Panc1 (cell line): Measurements from ENCODE around the gene INTS6. TPM values are rescaled to one million over a fixed set of nuclear protein-coding genes. Genes with fewer than 3 reads are reported as not detected.

Experiments used
- ATAC-seq: fragments of 200-7000 bp; cut with Tn5 transposase; 2 replicates; pipeline ENCODE4 v1.9.1; 2020; ENCODE audit warnings: mild to moderate bottlenecking, moderate library complexity
- BruUV-seq: library from RNA; stranded (reverse); fragments of 400-500 nt; replicated peaks from 2 replicates; lab custom pipeline; 2021; lab: Mats Ljungman, UMichigan
- CTCF ChIA-PET: fragments of 300-600 bp; sonication (Branson Sonifier 250); formaldehyde crosslinking; loops from one replicate; lab custom pipeline; 2022; ENCODE audit warnings: antibody characterized with exemption; lab: Charles Lee
- POLR2A ChIA-PET: fragments of 300-600 bp; sonication (Branson Sonifier 250); formaldehyde crosslinking; loops from one replicate; lab custom pipeline; 2022; ENCODE audit warnings: antibody characterized with exemption; lab: Charles Lee
- DNase-seq: peaks from one replicate; pipeline ENCODE4 v3.0.0-alpha.2; 2010; ENCODE audit warnings: low read depth, low spot score
- H3K27ac ChIP-seq: 2 replicates; pipeline ENCODE4 v1.5.1; 2011; ENCODE audit warnings: mild to moderate bottlenecking, low read length, inconsistent platforms
- H3K27me3 ChIP-seq: fragments of 200-500 bp; sonication (Bioruptor generic); 2 replicates; pipeline ENCODE4 v1.6.0; 2014; ENCODE audit warnings: low read length, inconsistent platforms; ENCODE audit not compliant: control insufficient read depth, insufficient read depth
- H3K36me3 ChIP-seq: fragments of 200-500 bp; sonication (Bioruptor generic); 2 replicates; pipeline ENCODE4 v1.5.1; 2014; ENCODE audit warnings: inconsistent platforms, mild to moderate bottlenecking, low read length, moderate library complexity; ENCODE audit not compliant: control insufficient read depth, insufficient read depth
- H3K4me1 ChIP-seq: 2 replicates; pipeline ENCODE4 v1.5.1; 2011; ENCODE audit warnings: inconsistent platforms, mild to moderate bottlenecking, low read length, moderate library complexity; ENCODE audit not compliant: control insufficient read depth, insufficient read depth
- H3K4me3 ChIP-seq, 2 experiments: 2 replicates each; pipeline ENCODE4 v1.5.1; 2011 to 2012; ENCODE audit warnings: low read depth in 2 of 2, low read length in 2 of 2, mild to moderate bottlenecking in 2 of 2, inconsistent platforms in 1 of 2, moderate library complexity in 1 of 2
- H3K9me3 ChIP-seq: fragments of 200-500 bp; sonication (Bioruptor generic); 2 replicates; pipeline ENCODE4 v1.5.1; 2014; ENCODE audit warnings: low read depth, mild to moderate bottlenecking, inconsistent platforms, low read length, moderate library complexity; ENCODE audit not compliant: control insufficient read depth, insufficient read depth
- POLR2AphosphoS5 ChIP-seq: IDR thresholded peaks from 2 replicates; pipeline ENCODE4 v1.6.1; 2012; ENCODE audit warnings: mild to moderate bottlenecking, low read depth, low read length, moderate library complexity
- SIN3A ChIP-seq: IDR thresholded peaks from 2 replicates; pipeline ENCODE4 v1.6.1; 2012; ENCODE audit warnings: low read depth, mild to moderate bottlenecking, low read length, moderate library complexity, borderline replicate concordance; ENCODE audit not compliant: insufficient read depth
- TCF7L2 ChIP-seq: IDR thresholded peaks from 2 replicates; pipeline ENCODE4 v1.6.1; 2011; ENCODE audit warnings: mild to moderate bottlenecking, low read depth, low read length, inconsistent platforms
- in situ Hi-C: cut with HindIII; loops from 2 replicates; pipeline ENCODE4 v1.10.0; 2016; ENCODE audit warnings: low sequenced_read_pairs, low pct_unique_long_range_greater_than_20kb
- intact Hi-C: fragments of 100-400 bp; cut with micrococcal nuclease; formaldehyde crosslinking; loops from one replicate; pipeline ENCODE4 v1.10.0; 2022; ENCODE audit not compliant: unreplicated experiment
- total RNA-seq: library from RNA; stranded (reverse); gene quantifications from one replicate; pipeline ENCODE4 v1.2.1, GENCODE V29; 2021; ENCODE audit not compliant: unreplicated experiment
- TF ChIP-seq, protein P1 (sequence below): fragments of 450-650 bp; IDR thresholded peaks from 2 replicates; pipeline ENCODE4 v1.5.1; 2017; ENCODE audit warnings: mild to moderate bottlenecking
- TF ChIP-seq, protein P2 (sequence below), 2 experiments: IDR thresholded peaks; 2 replicates each; pipeline ENCODE4 v1.6.1; 2011 to 2012; ENCODE audit warnings: low read depth in 2 of 2, control low read depth in 1 of 2, low read length in 1 of 2, mild to moderate bottlenecking in 1 of 2, moderate library complexity in 1 of 2; ENCODE audit not compliant: insufficient read depth in 1 of 2

The INTS6 gene
- total RNA-seq, 1 experiment from 2014 or later, result 33.2 TPM

DNA sequence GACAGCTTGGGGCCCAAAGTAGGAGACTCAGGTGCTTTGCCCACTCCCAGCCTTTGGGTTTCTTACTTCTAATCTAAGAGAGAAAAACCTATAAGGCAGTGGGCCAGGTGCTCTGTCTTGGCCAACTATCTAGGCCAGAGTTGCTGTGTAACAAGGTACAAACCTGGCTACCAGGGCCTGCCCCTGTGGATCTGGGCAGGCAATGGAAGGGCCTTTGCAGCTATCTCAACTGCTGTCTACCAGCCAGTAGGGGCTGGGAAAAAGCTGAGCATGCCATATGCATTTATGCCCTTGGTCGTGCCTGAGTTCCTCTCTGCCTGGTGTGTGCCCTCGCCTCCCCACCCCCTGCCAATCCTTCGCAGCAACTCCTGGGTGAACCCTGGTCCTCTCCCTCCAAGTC lies 130.0 kb downstream of the INTS6 start:
- no peaks in the 10 kb centered on the region for H3K27me3 ChIP-seq
- ChIA-PET POLR2A (no interaction called here), CTCF (no interaction called here)
- no peak for DNase-seq
- no peak overlapping the region for H3K27ac ChIP-seq
- no peaks in the 10 kb centered on the region for H3K9me3 ChIP-seq
- in situ Hi-C loops, result no loop called here
- no peak overlapping the region for H3K4me3 ChIP-seq
- no peak for TF ChIP-seq SIN3A
- no peak for TF ChIP-seq TCF7L2
- TF ChIP-seq, protein P1, sequence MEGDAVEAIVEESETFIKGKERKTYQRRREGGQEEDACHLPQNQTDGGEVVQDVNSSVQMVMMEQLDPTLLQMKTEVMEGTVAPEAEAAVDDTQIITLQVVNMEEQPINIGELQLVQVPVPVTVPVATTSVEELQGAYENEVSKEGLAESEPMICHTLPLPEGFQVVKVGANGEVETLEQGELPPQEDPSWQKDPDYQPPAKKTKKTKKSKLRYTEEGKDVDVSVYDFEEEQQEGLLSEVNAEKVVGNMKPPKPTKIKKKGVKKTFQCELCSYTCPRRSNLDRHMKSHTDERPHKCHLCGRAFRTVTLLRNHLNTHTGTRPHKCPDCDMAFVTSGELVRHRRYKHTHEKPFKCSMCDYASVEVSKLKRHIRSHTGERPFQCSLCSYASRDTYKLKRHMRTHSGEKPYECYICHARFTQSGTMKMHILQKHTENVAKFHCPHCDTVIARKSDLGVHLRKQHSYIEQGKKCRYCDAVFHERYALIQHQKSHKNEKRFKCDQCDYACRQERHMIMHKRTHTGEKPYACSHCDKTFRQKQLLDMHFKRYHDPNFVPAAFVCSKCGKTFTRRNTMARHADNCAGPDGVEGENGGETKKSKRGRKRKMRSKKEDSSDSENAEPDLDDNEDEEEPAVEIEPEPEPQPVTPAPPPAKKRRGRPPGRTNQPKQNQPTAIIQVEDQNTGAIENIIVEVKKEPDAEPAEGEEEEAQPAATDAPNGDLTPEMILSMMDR, result no peak
- TF ChIP-seq, protein P2, sequence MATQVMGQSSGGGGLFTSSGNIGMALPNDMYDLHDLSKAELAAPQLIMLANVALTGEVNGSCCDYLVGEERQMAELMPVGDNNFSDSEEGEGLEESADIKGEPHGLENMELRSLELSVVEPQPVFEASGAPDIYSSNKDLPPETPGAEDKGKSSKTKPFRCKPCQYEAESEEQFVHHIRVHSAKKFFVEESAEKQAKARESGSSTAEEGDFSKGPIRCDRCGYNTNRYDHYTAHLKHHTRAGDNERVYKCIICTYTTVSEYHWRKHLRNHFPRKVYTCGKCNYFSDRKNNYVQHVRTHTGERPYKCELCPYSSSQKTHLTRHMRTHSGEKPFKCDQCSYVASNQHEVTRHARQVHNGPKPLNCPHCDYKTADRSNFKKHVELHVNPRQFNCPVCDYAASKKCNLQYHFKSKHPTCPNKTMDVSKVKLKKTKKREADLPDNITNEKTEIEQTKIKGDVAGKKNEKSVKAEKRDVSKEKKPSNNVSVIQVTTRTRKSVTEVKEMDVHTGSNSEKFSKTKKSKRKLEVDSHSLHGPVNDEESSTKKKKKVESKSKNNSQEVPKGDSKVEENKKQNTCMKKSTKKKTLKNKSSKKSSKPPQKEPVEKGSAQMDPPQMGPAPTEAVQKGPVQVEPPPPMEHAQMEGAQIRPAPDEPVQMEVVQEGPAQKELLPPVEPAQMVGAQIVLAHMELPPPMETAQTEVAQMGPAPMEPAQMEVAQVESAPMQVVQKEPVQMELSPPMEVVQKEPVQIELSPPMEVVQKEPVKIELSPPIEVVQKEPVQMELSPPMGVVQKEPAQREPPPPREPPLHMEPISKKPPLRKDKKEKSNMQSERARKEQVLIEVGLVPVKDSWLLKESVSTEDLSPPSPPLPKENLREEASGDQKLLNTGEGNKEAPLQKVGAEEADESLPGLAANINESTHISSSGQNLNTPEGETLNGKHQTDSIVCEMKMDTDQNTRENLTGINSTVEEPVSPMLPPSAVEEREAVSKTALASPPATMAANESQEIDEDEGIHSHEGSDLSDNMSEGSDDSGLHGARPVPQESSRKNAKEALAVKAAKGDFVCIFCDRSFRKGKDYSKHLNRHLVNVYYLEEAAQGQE (IDR thresholded peaks at IDR 0.05; ENCODE audit: insufficient read depth in 1 of 2, low read depth in 2 of 2, low read length in 1 of 2), result no peak
- no peak for TF ChIP-seq POLR2AphosphoS5
- no peaks in the 10 kb centered on the region for H3K36me3 ChIP-seq
- no peak for ATAC-seq
- no peaks in the 10 kb centered on the region for H3K4me1 ChIP-seq
- intact Hi-C loops, result no loop called here
- no TSS peak for BruUV-seq

DNA sequence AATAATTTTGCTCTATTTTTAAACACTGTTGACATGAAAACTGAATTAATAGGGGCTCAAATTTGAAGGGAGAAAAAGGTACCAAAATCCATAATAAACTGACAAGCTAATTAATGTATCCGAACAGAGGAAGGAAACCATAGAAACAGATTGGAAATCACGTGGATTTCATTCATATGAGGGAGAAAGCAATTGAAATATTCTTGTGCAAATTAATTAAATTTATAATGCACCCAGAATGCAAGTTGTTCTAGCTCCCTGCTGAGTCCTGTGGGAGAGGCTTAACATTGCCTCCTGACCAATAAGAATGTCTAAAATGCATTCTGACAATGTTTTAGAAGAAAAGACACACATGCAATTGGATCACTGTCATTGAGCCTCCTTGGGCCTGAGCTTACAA lies 131.0 kb downstream of the INTS6 start:
- POLR2A ChIA-PET, result no interaction called here
- Histone ChIP-seq H3K36me3 (no peaks in the 10 kb centered on the region), H3K27me3 (no peaks in the 10 kb centered on the region), H3K4me3 (no peak overlapping the region), H3K9me3 (no peaks in the 10 kb centered on the region), H3K27ac (no peak overlapping the region), H3K4me1 (no peaks in the 10 kb centered on the region)
- CTCF ChIA-PET, result no interaction called here
- TF ChIP-seq TCF7L2 (no peak), SIN3A (no peak), POLR2AphosphoS5 (no peak)
- TF ChIP-seq, protein P2 (IDR thresholded peaks at IDR 0.05; ENCODE audit: insufficient read depth in 1 of 2, low read depth in 2 of 2, low read length in 1 of 2), result no peak
- TF ChIP-seq, protein P1, result no peak
- in situ Hi-C loops (no loop called here), intact Hi-C loops (no loop called here)
- BruUV-seq, result no TSS peak
- no peak for DNase-seq
- ATAC-seq, result no peak
